CD4-positive, alpha-beta T cell treated with Interleukin-1 beta for 1 hour (primary cell): ENCODE data around the gene HS6ST1.

Source experiments
- DNase-seq, 2 donors: peaks; one replicate each; pipeline ENCODE4 v3.0.0-alpha.2; 2020 to 2022

HS6ST1 gene

GRCh38 chr2:128309280-128310093, 9.2 kb downstream of the HS6ST1 start:
- DNase-seq = no peak

GRCh38 chr2:128308889-128309279, 9.8 kb downstream of the HS6ST1 start:
- no peak for DNase-seq

- DNase-seq = no peak
Measured at GRCh38 chr2:128308284-128308731, 10.4 kb downstream of the HS6ST1 start.

GRCh38 chr2:128307595-128307994, 11.1 kb downstream of the HS6ST1 start:
- no peak for DNase-seq

- DNase-seq = no peak
Measured at GRCh38 chr2:128306931-128307460, 11.7 kb downstream of the HS6ST1 start.

- no peak for DNase-seq
Measured at GRCh38 chr2:128306081-128306930, 12.4 kb downstream of the HS6ST1 start.

GRCh38 chr2:128305555-128306080, 13.1 kb downstream of the HS6ST1 start:
- no peak for DNase-seq

GRCh38 chr2:128304715-128305554, 13.7 kb downstream of the HS6ST1 start:
- DNase-seq = no peak

GRCh38 chr2:128304330-128304714, 14.3 kb downstream of the HS6ST1 start:
- DNase-seq = no peak

- no peak for DNase-seq
Measured at GRCh38 chr2:128303911-128304310, 14.8 kb downstream of the HS6ST1 start.

GRCh38 chr2:128303095-128303791, 15.4 kb downstream of the HS6ST1 start:
- DNase-seq = no peak

- DNase-seq = no peak
Measured at GRCh38 chr2:128302744-128303067, 16.0 kb downstream of the HS6ST1 start.

- DNase-seq = no peak
Measured at GRCh38 chr2:128302011-128302743, 16.5 kb downstream of the HS6ST1 start.

- no peak for DNase-seq
Measured at GRCh38 chr2:128301501-128301966, 17.1 kb downstream of the HS6ST1 start.

- no peak for DNase-seq
Measured at GRCh38 chr2:128301021-128301420, 17.6 kb downstream of the HS6ST1 start.

GRCh38 chr2:128300151-128301020, 18.3 kb downstream of the HS6ST1 start:
- DNase-seq = no peak

GRCh38 chr2:128299628-128300027, 19.0 kb downstream of the HS6ST1 start:
- DNase-seq = no peak

- DNase-seq = no peak
Measured at GRCh38 chr2:128298846-128299507, 19.7 kb downstream of the HS6ST1 start.

- no peak for DNase-seq
Measured at GRCh38 chr2:128298286-128298685, 20.4 kb downstream of the HS6ST1 start.
